H1 (cell line): ENCODE data around the gene SEMA3G. TPM values are rescaled to one million over a fixed set of nuclear protein-coding genes. Genes with fewer than 3 reads are reported as not detected.

ENCODE experiments used
- CBX5 ChIP-seq: fragments of 300-800, 300-1000 bp; sonication (generic); IDR thresholded peaks from 2 replicates; pipeline ENCODE4 v1.7.1; 2016; ENCODE audit warnings: antibody characterized with exemption, low read length, low read depth
- CREB1 ChIP-seq: IDR thresholded peaks from 2 replicates; pipeline ENCODE4 v1.6.1; 2012; ENCODE audit warnings: inconsistent platforms
- EGR1 ChIP-seq: IDR thresholded peaks from 2 replicates; pipeline ENCODE4 v1.6.1; 2011; ENCODE audit warnings: low read depth, low read length, borderline replicate concordance
- JUND ChIP-seq: IDR thresholded peaks from 2 replicates; pipeline ENCODE4 v1.6.1; 2011; ENCODE audit warnings: mild to moderate bottlenecking, improper control_type of control experiment, low read length
- NANOG ChIP-seq: IDR thresholded peaks from 2 replicates; pipeline ENCODE4 v1.6.1; 2011; ENCODE audit warnings: low read length, low read depth, mild to moderate bottlenecking, inconsistent platforms; ENCODE audit not compliant: insufficient read depth, poor library complexity, severe bottlenecking
- POU5F1 ChIP-seq: IDR thresholded peaks from 2 replicates; pipeline ENCODE4 v1.6.1; 2011; ENCODE audit warnings: low read depth, mild to moderate bottlenecking, low read length, moderate library complexity
- SIN3A ChIP-seq, 2 experiments: IDR thresholded peaks in 1 of 2; conservative IDR thresholded peaks in 1 of 2; 2 replicates each; pipeline ENCODE4 v1.6.1; 2011 to 2012; ENCODE audit warnings: low read length in 2 of 2, improper control_type of control experiment in 1 of 2, low read depth in 1 of 2, mild to moderate bottlenecking in 1 of 2
- TCF12 ChIP-seq: IDR thresholded peaks from 2 replicates; pipeline ENCODE4 v1.6.1; 2011; ENCODE audit warnings: low read depth, mild to moderate bottlenecking, low read length
- polyA plus RNA-seq, 7 experiments: library from polyadenylated mRNA; depleted of rRNA in 3 of 7; stranded (reverse) in 5 of 7; unstranded in 2 of 7; fragments of >200 nt in 5 of 7; fragments of 200-250 nt in 2 of 7; gene quantifications; 1 replicate in 5 of 7; 2 replicates in 1 of 7; 4 replicates in 1 of 7; pipeline versions ENCODE4 v1.2.1 to v1.2.3, GENCODE V29; 2011 to 2013; ENCODE audit warnings: missing spikeins in 2 of 7, mixed read lengths in 2 of 7
- total RNA-seq: library from RNA; stranded (reverse); fragmentation: NEBNext Ultra II Directional; extraction: Animal tissue kit (Norgen Biotek cat#: 25700); gene quantifications from 2 replicates; pipeline ENCODE4 v1.2.1, GENCODE V29; 2021
- TF ChIP-seq, protein P1 (sequence below): IDR thresholded peaks from 2 replicates; pipeline ENCODE4 v1.6.1; 2012; ENCODE audit warnings: inconsistent platforms

The SEMA3G gene
- total and polyA plus RNA-seq, 2 of the 8 experiments (the other 6 are each of a cell fraction or from before 2014, with no cell fraction given) = 0.95 to 1.5 TPM

DNA sequence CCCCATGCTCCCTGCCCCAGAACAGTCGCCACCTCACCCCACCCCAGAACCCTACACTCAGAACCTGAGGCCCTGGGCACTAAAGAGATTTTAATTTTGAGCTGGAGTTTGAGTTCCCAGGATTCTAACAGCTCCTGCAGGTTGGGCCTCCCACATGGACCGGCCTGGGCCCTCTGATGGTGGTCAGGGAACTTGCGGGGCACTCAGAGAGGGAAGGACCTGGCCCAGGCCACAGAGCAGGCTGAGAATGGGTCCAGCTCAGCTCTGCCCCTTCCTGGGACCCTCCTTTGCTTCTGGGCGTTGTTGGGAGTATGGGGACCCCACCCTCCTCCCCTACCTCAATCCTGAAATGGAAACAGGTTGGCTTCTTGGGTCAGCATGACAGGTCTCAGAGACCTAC lies 1.1 kb upstream of the SEMA3G start (continued):
- no peak for TF ChIP-seq TCF12
- no peak for TF ChIP-seq POU5F1
- TF ChIP-seq CBX5 = no peak
- TF ChIP-seq NANOG = no peak
- TF ChIP-seq EGR1 = no peak
- no peak for TF ChIP-seq JUND
- no peak for TF ChIP-seq CREB1
- TF ChIP-seq, protein P1, sequence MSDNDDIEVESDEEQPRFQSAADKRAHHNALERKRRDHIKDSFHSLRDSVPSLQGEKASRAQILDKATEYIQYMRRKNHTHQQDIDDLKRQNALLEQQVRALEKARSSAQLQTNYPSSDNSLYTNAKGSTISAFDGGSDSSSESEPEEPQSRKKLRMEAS = no peak
- TF ChIP-seq SIN3A (conservative IDR thresholded peaks at IDR 0.05 in 1 of 2, IDR thresholded peaks at IDR 0.05 in 1 of 2; ENCODE audit: low read depth in 1 of 2, low read length in 2 of 2) = no peak
- TF ChIP-seq, all 59 proteins: peak for 0
